Activated CD8-positive, alpha-beta memory T cell treated with anti-CD3 and anti-CD28 coated beads for 36 hours (primary cell): ENCODE measurements around the gene IFITM5. TPM values are rescaled to one million over a fixed set of nuclear protein-coding genes. Genes with fewer than 3 reads are reported as not detected.
"Not testable (repeated sequence)": the region's sequence is repeated elsewhere in the genome, so short reads cannot be mapped to it uniquely, and the experiment has no call there.

ENCODE experiments used
- CTCF ChIA-PET: fragments of 350-600 bp; sonication (Branson Sonifier 250); formaldehyde crosslinking; loops from one replicate; lab custom pipeline; 2021; ENCODE audit warnings: antibody characterized with exemption; lab: Charles Lee
- POLR2A ChIA-PET: fragments of 350-600 bp; sonication (Branson Sonifier 250); formaldehyde crosslinking; loops from one replicate; lab custom pipeline; 2021; ENCODE audit warnings: antibody characterized with exemption; lab: Charles Lee
- total RNA-seq, 2 experiments: library from RNA; stranded (reverse); gene quantifications; one replicate each; pipeline ENCODE4 v1.2.3, GENCODE V29; 2021

The IFITM5 gene
- total RNA-seq, 2 experiments from 2014 or later = not detected

- ChIA-PET POLR2A (interaction anchor here (0.7 to 2.5 kb wide), 5 partner anchors 11 to 109 kb away, joined by 3 to 11 read pairs (median 3); partner anchors contain the start of genes BET1L and RIC8A), CTCF (interaction anchor here (1.2 to 2.9 kb wide), 8 partner anchors 10 to 132 kb away, joined by 3 to 11 read pairs (median 6); partner anchors contain the start of gene PSMD13)
These were observed 16.8 kb upstream of the IFITM5 start for GRCh38 chr11:316031-316701.

- ChIA-PET POLR2A (interaction anchor here (0.9 to 2.5 kb wide), 3 partner anchors 12 to 108 kb away, joined by 3 to 11 read pairs (median 6); partner anchors contain the start of genes BET1L and RIC8A), CTCF (interaction anchor here (1.2 to 2.9 kb wide), 4 partner anchors 10 to 133 kb away, joined by 3 to 11 read pairs (median 7); partner anchors contain the start of gene PSMD13)
These were observed 16.2 kb upstream of the IFITM5 start for GRCh38 chr11:315516-315994.

GRCh38 chr11:315051-315481, 15.7 kb upstream of the IFITM5 start:
- ChIA-PET CTCF (interaction anchor here (1.2 to 1.7 kb wide), 2 partner anchors 10 to 78 kb away, joined by 3 to 8 read pairs; partner anchors contain the start of gene PSMD13), POLR2A (interaction anchor here (0.9 to 2.5 kb wide), 3 partner anchors 12 to 108 kb away, joined by 3 to 11 read pairs (median 6); partner anchors contain the start of genes BET1L and RIC8A)

- ChIA-PET CTCF (interaction anchor here (1.7 kb wide), 1 partner anchor 9 kb away, joined by 8 read pairs; no protein-coding TSS in a partner anchor), POLR2A (interaction anchor here (1.4 kb wide), 1 partner anchor 13 kb away, joined by 6 read pairs; no protein-coding TSS in a partner anchor)
These were observed 15.2 kb upstream of the IFITM5 start for GRCh38 chr11:314554-314875.

GRCh38 chr11:313787-314553, 14.6 kb upstream of the IFITM5 start, which contains the start of gene IFITM1:
Gene IFITM1, plus strand, starts transcription at chr11:314040. Its CDS starts 131 bp downstream, at chr11:314171.
- POLR2A ChIA-PET = interaction anchor here (1.4 kb wide), 1 partner anchor 13 kb away, joined by 6 read pairs; no protein-coding TSS in a partner anchor
- CTCF ChIA-PET = interaction anchor here (1.7 kb wide), 1 partner anchor 9 kb away, joined by 8 read pairs; no protein-coding TSS in a partner anchor

- ChIA-PET CTCF (interaction anchor here (1.2 kb wide), 1 partner anchor 51 kb away, joined by 4 read pairs; no protein-coding TSS in a partner anchor), POLR2A (no interaction called here)
These were observed 14.0 kb upstream of the IFITM5 start for GRCh38 chr11:313304-313786.

- CTCF ChIA-PET = interaction anchor here (0.7 to 1.5 kb wide), 8 partner anchors 15 to 224 kb away, joined by 3 to 7 read pairs (median 3); partner anchors contain the start of gene NLRP6
- POLR2A ChIA-PET = interaction anchor here (0.6 to 0.7 kb wide), 4 partner anchors 31 to 403 kb away, joined by 3 to 4 read pairs (median 3); no protein-coding TSS in a partner anchor
These were observed 12.9 kb upstream of the IFITM5 start for GRCh38 chr11:312092-312816.

GRCh38 chr11:311013-311748, 11.9 kb upstream of the IFITM5 start:
- CTCF ChIA-PET = interaction anchor here (0.7 to 1.5 kb wide), 2 partner anchors 30 to 225 kb away, joined by 3 to 7 read pairs; no protein-coding TSS in a partner anchor
- POLR2A ChIA-PET = not testable (repeated sequence)

- ChIA-PET CTCF (interaction anchor here (0.8 to 1.9 kb wide), 3 partner anchors 31 to 49 kb away, joined by 3 to 5 read pairs (median 4); no protein-coding TSS in a partner anchor), POLR2A (interaction anchor here (1.2 kb wide), 1 partner anchor 7 kb away, joined by 3 read pairs; no protein-coding TSS in a partner anchor)
These were observed 10.8 kb upstream of the IFITM5 start for GRCh38 chr11:309979-310572.

- CTCF ChIA-PET = interaction anchor here (0.8 to 1.9 kb wide), 5 partner anchors 9 to 50 kb away, joined by 3 to 5 read pairs (median 4); no protein-coding TSS in a partner anchor
- POLR2A ChIA-PET = interaction anchor here (1.2 kb wide), 1 partner anchor 8 kb away, joined by 3 read pairs; no protein-coding TSS in a partner anchor
These were observed 9.7 kb upstream of the IFITM5 start for GRCh38 chr11:308740-309665.

GRCh38 chr11:307766-308708, 8.7 kb upstream of the IFITM5 start, which contains the start of gene IFITM2:
Gene IFITM2, plus strand, starts transcription at chr11:307816. Its CDS starts 377 bp downstream, at chr11:308193.
- CTCF ChIA-PET = interaction anchor here (0.8 to 1.9 kb wide), 2 partner anchors 10 to 51 kb away, joined by 5 read pairs; no protein-coding TSS in a partner anchor
- POLR2A ChIA-PET = not testable (repeated sequence)

- CTCF ChIA-PET = interaction anchor here (0.7 to 3.6 kb wide), 9 partner anchors 8 to 211 kb away, joined by 3 to 17 read pairs (median 7); no protein-coding TSS in a partner anchor
These were observed 7.5 kb upstream of the IFITM5 start for GRCh38 chr11:306645-307371.

GRCh38 chr11:305844-306211, 6.5 kb upstream of the IFITM5 start:
- POLR2A ChIA-PET = interaction anchor here (1.4 kb wide), 1 partner anchor 24 kb away, joined by 3 read pairs; no protein-coding TSS in a partner anchor
- CTCF ChIA-PET = interaction anchor here (0.7 to 3.6 kb wide), 17 partner anchors 9 to 517 kb away, joined by 3 to 17 read pairs (median 5); partner anchors contain the start of gene PGGHG

More at GRCh38 chr11:306645-307371, 7.5 kb upstream of the IFITM5 start:
- POLR2A ChIA-PET = interaction anchor here (1.4 kb wide), 1 partner anchor 25 kb away, joined by 3 read pairs; no protein-coding TSS in a partner anchor
